RWPE1 (cell line): ENCODE results near the gene MMP28.

Source experiments
- CTCF ChIA-PET: fragments of 350-600 bp; sonication (Branson Sonifier 250); formaldehyde crosslinking; extraction: SDS; loops from one replicate; lab custom pipeline; 2021; lab: Yijun Ruan, JAX
- POLR2A ChIA-PET: fragments of 400-600 bp; formaldehyde crosslinking; extraction: SDS; loops from one replicate; lab custom pipeline; 2020; ENCODE audit warnings: antibody characterized with exemption; ENCODE audit not compliant: low non-redundant PET; lab: Yijun Ruan, JAX
- DNase-seq: peaks from one replicate; pipeline ENCODE4 v3.0.0; 2012; ENCODE audit warnings: low spot score
- H3K27ac ChIP-seq: fragments of 450-650 bp; 2 replicates; pipeline ENCODE4 v1.5.1; 2017
- CTCF ChIP-seq: fragments of 450-650 bp; conservative IDR thresholded peaks from 2 replicates; pipeline ENCODE4 v1.5.1; 2017; ENCODE audit warnings: low read depth, mild to moderate bottlenecking

The MMP28 gene

GRCh38 chr17:35811759-35812158 is 16.3 kb upstream of the MMP28 start:
- ChIA-PET POLR2A (no interaction called here), CTCF (interaction anchor here (0.5 kb wide), 1 partner anchor 754 kb away, joined by 3 read pairs; no protein-coding TSS in a partner anchor)
- no peak overlapping the region for H3K27ac ChIP-seq
- TF ChIP-seq CTCF = no peak
- DNase-seq = no peak

GRCh38 chr17:35809855-35810461 is 14.5 kb upstream of the MMP28 start:
- TF ChIP-seq CTCF = no peak
- peak overlapping the region; percentile 93 for H3K27ac ChIP-seq
- no peak for DNase-seq
- ChIA-PET CTCF (interaction anchor here (1.1 to 2.9 kb wide), 3 partner anchors 40 to 47 kb away, joined by 4 to 54 read pairs (median 27); no protein-coding TSS in a partner anchor), POLR2A (no interaction called here)

GRCh38 chr17:35808962-35809854 is 13.8 kb upstream of the MMP28 start, which contains the start of gene TAF15:
TSS of gene TAF15 (plus strand) at chr17:35809484. CDS start at chr17:35809570, 86 bp downstream.
- peak; percentile 96 for DNase-seq
- peak within 1 kb of the TSS; percentile 93 for H3K27ac ChIP-seq
- ChIA-PET CTCF (interaction anchor here (0.5 to 2.9 kb wide), 9 partner anchors 13 to 62 kb away, joined by 3 to 54 read pairs (median 4); no protein-coding TSS in a partner anchor), POLR2A (interaction anchor here (0.6 to 1.2 kb wide), 5 partner anchors 9 to 40 kb away, joined by 3 to 7 read pairs (median 4); no protein-coding TSS in a partner anchor)
- TF ChIP-seq CTCF = peak; percentile 88

GRCh38 chr17:35808240-35808961 is 13.0 kb upstream of the MMP28 start:
- peak overlapping the region; percentile 93 for H3K27ac ChIP-seq
- POLR2A ChIA-PET = interaction anchor here (0.8 to 1.2 kb wide), 3 partner anchors 9 to 24 kb away, joined by 3 to 7 read pairs (median 4); no protein-coding TSS in a partner anchor
- no peak for TF ChIP-seq CTCF
- CTCF ChIA-PET = interaction anchor here (0.6 to 2.9 kb wide), 8 partner anchors 12 to 61 kb away, joined by 4 to 54 read pairs (median 4); no protein-coding TSS in a partner anchor
- no peak for DNase-seq

GRCh38 chr17:35807371-35808144 is 12.1 kb upstream of the MMP28 start:
- no peak for TF ChIP-seq CTCF
- H3K27ac ChIP-seq = peak overlapping the region; percentile 93
- DNase-seq = no peak
- POLR2A ChIA-PET = no interaction called here
- CTCF ChIA-PET = interaction anchor here (0.6 to 2.9 kb wide), 6 partner anchors 37 to 208 kb away, joined by 3 to 54 read pairs (median 4); no protein-coding TSS in a partner anchor
